CD4-positive, alpha-beta T cell (primary cell): ENCODE data around the gene ARHGAP21. TPM values are rescaled to one million over a fixed set of nuclear protein-coding genes. Genes with fewer than 3 reads are reported as not detected.
"Not testable (repeated sequence)": the region's sequence is repeated elsewhere in the genome, so short reads cannot be mapped to it uniquely, and the experiment has no call there.

Source experiments
- ATAC-seq: fragments of 200-7000 bp; cut with Tn5 transposase; one replicate; pipeline ENCODE4 v1.10.0; 2022; ENCODE audit warnings: mild to moderate bottlenecking; ENCODE audit not compliant: poor library complexity
- CTCF ChIA-PET: fragments of 350-600 bp; sonication (Branson Sonifier 250); formaldehyde crosslinking; loops from one replicate; lab custom pipeline; 2021; ENCODE audit warnings: antibody characterized with exemption, inconsistent platforms; lab: Charles Lee
- POLR2A ChIA-PET: fragments of 350-600 bp; sonication (Branson Sonifier 250); formaldehyde crosslinking; loops from one replicate; lab custom pipeline; 2021; ENCODE audit warnings: antibody characterized with exemption, inconsistent platforms; lab: Charles Lee
- DNase-seq, 14 experiments: peaks; one replicate each; pipeline ENCODE4 v3.0.0-alpha.2; 2013 to 2020; ENCODE audit warnings: mixed read lengths in 2 of 14
- H3K27ac ChIP-seq, 2 donors: one replicate each; pipeline versions ENCODE4 v1.5.1 to v1.7.0; 2013; ENCODE audit warnings: low read length in 2 of 2, low read depth in 1 of 2, mild to moderate bottlenecking in 1 of 2
- H3K27me3 ChIP-seq, 2 experiments: 1 replicate in 1 of 2; 2 replicates in 1 of 2; pipeline versions ENCODE4 v1.6.1 to v1.7.0; 2013; ENCODE audit warnings: low read length in 2 of 2, control low read depth in 1 of 2, mild to moderate bottlenecking in 1 of 2, moderate library complexity in 1 of 2; ENCODE audit not compliant: insufficient read depth in 2 of 2, control insufficient read depth in 1 of 2
- H3K36me3 ChIP-seq: one replicate; pipeline ENCODE4 v1.6.1; 2013; ENCODE audit warnings: low read length, control low read depth; ENCODE audit not compliant: insufficient read depth
- H3K4me1 ChIP-seq: one replicate; pipeline ENCODE4 v1.6.1; 2013; ENCODE audit warnings: low read length, control low read depth; ENCODE audit not compliant: insufficient read depth
- H3K4me3 ChIP-seq: one replicate; pipeline ENCODE4 v1.5.1; 2013; ENCODE audit warnings: mild to moderate bottlenecking, low read length, moderate library complexity
- H3K9me3 ChIP-seq, 2 experiments: 1 replicate in 1 of 2; 2 replicates in 1 of 2; pipeline versions ENCODE4 v1.6.1 to v1.7.0; 2013; ENCODE audit warnings: low read length in 2 of 2, mild to moderate bottlenecking in 2 of 2, control low read depth in 1 of 2, moderate library complexity in 1 of 2; ENCODE audit not compliant: control insufficient read depth in 1 of 2, insufficient read depth in 1 of 2
- H3K27ac Mint-ChIP-seq: one replicate; pipeline ENCODE4 v1.8.0; 2020; ENCODE audit warnings: mixed read lengths
- H3K27me3 Mint-ChIP-seq: one replicate; pipeline ENCODE4 v1.8.0; 2021; ENCODE audit warnings: mixed read lengths
- H3K36me3 Mint-ChIP-seq: one replicate; pipeline ENCODE4 v1.8.0; 2021; ENCODE audit warnings: low read depth, mixed read lengths
- H3K4me1 Mint-ChIP-seq: one replicate; pipeline ENCODE4 v1.8.0; 2021; ENCODE audit warnings: low read depth, mixed read lengths
- H3K4me3 Mint-ChIP-seq: one replicate; pipeline ENCODE4 v1.8.0; 2020; ENCODE audit warnings: mild to moderate bottlenecking, mixed read lengths
- H3K9me3 Mint-ChIP-seq: one replicate; pipeline ENCODE4 v1.8.0; 2020; ENCODE audit warnings: mixed read lengths
- intact Hi-C, 2 experiments: fragments of 100-400 bp; cut with DNase I in 1 of 2; cut with micrococcal nuclease in 1 of 2; formaldehyde crosslinking; loops; one replicate each; pipeline versions ENCODE4 v1.15.1 to v1.9.0; 2023 to 2025; cut with DNase I, micrococcal nuclease
- total RNA-seq, 174 experiments: library from RNA in 2 of 174; stranded (reverse) in 2 of 174; gene quantifications; one replicate each; pipeline ENCODE4 v1.2.3 and lab custom pipeline; 2021 to 2026
- TF ChIP-seq, protein P1 (sequence below): fragments of 200-600 bp; IDR thresholded peaks from one replicate; pipeline ENCODE4 v1.8.0; 2022; ENCODE audit warnings: antibody characterized with exemption, mild to moderate bottlenecking

Gene ARHGAP21
- total RNA-seq, 2 experiments from 2014 or later: 38.4 to 43.4 TPM

DNA sequence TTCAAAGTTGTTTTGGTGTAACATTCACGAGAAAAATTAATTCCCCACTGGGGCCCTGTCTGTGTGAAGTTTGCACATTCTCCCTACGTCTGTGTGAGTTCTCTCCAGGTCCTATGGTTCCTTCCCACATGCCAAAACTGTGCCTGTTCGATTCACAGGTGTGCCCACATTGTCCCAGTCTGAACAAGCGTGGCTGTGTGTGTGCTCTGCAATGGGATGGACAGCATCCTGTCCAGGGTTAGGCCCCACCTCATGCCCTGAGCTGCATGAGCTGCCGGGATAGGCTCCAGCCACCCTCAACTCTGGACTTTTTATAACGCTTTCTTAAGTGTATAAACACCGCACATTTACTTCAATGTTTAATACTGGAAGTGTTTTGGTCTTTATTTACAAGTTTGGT is 55.4 kb downstream of the ARHGAP21 start:
- intact Hi-C loops: no loop called here
- Histone ChIP-seq H3K36me3 (no peaks in the 10 kb centered on the region), H3K4me3 (no peak overlapping the region), H3K27ac (no peak overlapping the region), H3K9me3 (no peaks in the 10 kb centered on the region), H3K27me3 (no peaks in the 10 kb centered on the region), H3K4me1 (no peaks in the 10 kb centered on the region)
- POLR2A ChIA-PET: no interaction called here
- H3K36me3 Mint-ChIP-seq: no peaks in the 10 kb centered on the region
- DNase-seq (no peak), ATAC-seq (no peak)
- H3K4me1 Mint-ChIP-seq: no peaks in the 10 kb centered on the region
- no peaks in the 10 kb centered on the region for H3K9me3 Mint-ChIP-seq
- TF ChIP-seq, protein P1, sequence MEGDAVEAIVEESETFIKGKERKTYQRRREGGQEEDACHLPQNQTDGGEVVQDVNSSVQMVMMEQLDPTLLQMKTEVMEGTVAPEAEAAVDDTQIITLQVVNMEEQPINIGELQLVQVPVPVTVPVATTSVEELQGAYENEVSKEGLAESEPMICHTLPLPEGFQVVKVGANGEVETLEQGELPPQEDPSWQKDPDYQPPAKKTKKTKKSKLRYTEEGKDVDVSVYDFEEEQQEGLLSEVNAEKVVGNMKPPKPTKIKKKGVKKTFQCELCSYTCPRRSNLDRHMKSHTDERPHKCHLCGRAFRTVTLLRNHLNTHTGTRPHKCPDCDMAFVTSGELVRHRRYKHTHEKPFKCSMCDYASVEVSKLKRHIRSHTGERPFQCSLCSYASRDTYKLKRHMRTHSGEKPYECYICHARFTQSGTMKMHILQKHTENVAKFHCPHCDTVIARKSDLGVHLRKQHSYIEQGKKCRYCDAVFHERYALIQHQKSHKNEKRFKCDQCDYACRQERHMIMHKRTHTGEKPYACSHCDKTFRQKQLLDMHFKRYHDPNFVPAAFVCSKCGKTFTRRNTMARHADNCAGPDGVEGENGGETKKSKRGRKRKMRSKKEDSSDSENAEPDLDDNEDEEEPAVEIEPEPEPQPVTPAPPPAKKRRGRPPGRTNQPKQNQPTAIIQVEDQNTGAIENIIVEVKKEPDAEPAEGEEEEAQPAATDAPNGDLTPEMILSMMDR: no peak
- H3K27me3 Mint-ChIP-seq: no peaks in the 10 kb centered on the region
- no peak overlapping the region for H3K4me3 Mint-ChIP-seq
- H3K27ac Mint-ChIP-seq: no peak overlapping the region
- CTCF ChIA-PET: interaction anchor here (0.9 kb wide), 1 partner anchor 25 kb away, joined by 3 read pairs; no protein-coding TSS in a partner anchor

DNA sequence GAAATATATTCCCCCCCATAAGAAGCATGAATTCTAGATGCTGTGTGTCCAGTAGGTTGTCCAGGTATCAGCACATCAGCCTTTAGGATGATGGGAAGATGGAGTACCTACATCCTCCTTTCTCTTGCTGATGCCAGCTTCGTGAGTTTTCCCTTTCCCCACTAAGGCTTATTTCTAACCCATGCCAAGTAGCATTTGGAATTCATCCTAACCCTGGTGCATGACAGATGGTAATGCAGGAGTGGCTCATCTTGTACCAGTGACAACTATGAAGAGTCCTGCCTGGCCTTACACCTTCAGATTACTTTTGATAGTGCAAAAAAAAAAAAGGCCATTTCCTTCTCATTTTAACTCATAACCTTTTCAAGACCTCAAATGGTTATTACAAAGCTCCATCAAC is 58.7 kb downstream of the ARHGAP21 start:
- POLR2A ChIA-PET: no interaction called here
- intact Hi-C loops: no loop called here
- Mint-ChIP-seq H3K4me3 (no peak overlapping the region), H3K4me1 (no peaks in the 10 kb centered on the region), H3K36me3 (no peaks in the 10 kb centered on the region), H3K27ac (no peak overlapping the region), H3K27me3 (no peaks in the 10 kb centered on the region), H3K9me3 (no peaks in the 10 kb centered on the region)
- Histone ChIP-seq H3K27ac (no peak overlapping the region), H3K36me3 (no peaks in the 10 kb centered on the region), H3K4me3 (no peak overlapping the region), H3K9me3 (no peaks in the 10 kb centered on the region), H3K27me3 (no peaks in the 10 kb centered on the region), H3K4me1 (no peaks in the 10 kb centered on the region)
- TF ChIP-seq, protein P1: no peak
- CTCF ChIA-PET: no interaction called here
- ATAC-seq: no peak
- no peak for DNase-seq

DNA sequence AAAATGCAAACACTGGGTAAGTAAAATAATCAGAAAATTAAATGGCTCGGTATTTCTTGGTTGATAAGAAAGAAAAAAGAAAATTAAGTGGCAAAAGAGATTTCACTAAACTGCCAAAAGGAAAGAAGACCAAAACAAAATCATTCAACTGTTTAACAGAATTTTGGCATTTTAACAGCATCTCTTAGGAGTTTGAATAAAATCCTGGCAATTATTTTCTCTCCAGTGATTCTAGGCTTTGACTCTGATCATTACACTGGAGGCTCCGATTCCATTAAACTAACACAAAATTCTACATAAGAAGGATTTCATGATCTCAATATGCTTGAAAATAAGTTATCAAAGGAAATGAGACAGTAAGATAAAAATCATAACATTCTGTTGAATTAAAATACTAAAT is 62.3 kb downstream of the ARHGAP21 start:
- Mint-ChIP-seq H3K27ac (no peak overlapping the region), H3K27me3 (no peaks in the 10 kb centered on the region)
- intact Hi-C loops: no loop called here

DNA sequence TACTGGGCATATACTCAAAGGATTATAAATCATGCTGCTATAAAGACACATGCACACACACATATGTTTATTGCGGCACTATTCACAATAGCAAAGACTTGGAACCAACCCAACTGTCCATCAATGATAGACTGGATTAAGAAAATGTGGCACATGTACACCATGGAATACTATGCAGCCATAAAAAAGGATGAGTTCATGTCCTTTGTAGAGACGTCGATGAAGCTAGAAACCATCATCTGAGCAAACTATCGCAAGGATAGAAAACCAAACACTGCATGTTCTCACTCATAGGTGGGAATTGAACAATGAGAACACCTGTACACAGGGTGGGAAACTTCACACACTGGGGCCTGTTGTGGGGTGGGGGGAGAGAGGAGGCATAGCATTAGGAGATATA is 65.4 kb downstream of the ARHGAP21 start:
- H3K36me3 ChIP-seq, H3K36me3 Mint-ChIP-seq, H3K9me3 ChIP-seq, POLR2A ChIA-PET, H3K9me3 Mint-ChIP-seq, CTCF ChIA-PET, H3K27ac Mint-ChIP-seq, H3K27ac ChIP-seq, H3K4me1 Mint-ChIP-seq, H3K27me3 Mint-ChIP-seq, intact Hi-C loops, H3K4me3 Mint-ChIP-seq, ATAC-seq, H3K4me1 ChIP-seq, H3K27me3 ChIP-seq, H3K4me3 ChIP-seq, DNase-seq: not testable (repeated sequence)

More for the DNA sequence above, 62.3 kb downstream of the ARHGAP21 start:
- POLR2A ChIA-PET: no interaction called here
- H3K4me1 Mint-ChIP-seq: no peaks in the 10 kb centered on the region
- Histone ChIP-seq H3K36me3 (no peaks in the 10 kb centered on the region), H3K27ac (no peak overlapping the region), H3K4me3 (no peak overlapping the region), H3K4me1 (no peaks in the 10 kb centered on the region), H3K9me3 (no peaks in the 10 kb centered on the region), H3K27me3 (no peaks in the 10 kb centered on the region)
- H3K36me3 Mint-ChIP-seq: no peaks in the 10 kb centered on the region
- CTCF ChIA-PET: no interaction called here
- H3K4me3 Mint-ChIP-seq: no peak overlapping the region
- no peak for ATAC-seq
- TF ChIP-seq, protein P1: no peak
- DNase-seq: no peak
- H3K9me3 Mint-ChIP-seq: no peaks in the 10 kb centered on the region

DNA sequence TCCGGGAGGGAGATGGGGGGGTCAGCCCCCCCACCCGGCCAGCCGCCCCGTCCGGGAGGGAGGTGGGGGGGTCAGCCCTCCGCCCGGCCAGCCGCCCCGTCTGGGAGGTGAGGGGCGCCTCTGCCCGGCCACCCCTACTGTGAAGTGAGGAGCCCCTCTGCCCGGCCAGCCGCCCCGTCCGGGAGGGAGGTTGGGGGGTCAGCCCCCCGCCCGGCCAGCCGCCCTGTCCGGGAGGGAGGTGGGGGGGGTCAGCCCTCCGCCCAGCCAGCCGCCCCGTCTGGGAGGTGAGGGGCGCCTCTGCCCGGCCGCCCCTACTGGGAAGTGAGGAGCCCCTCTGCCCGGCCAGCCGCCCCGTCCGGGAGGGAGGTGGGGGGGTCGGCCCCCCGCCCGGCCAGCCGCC is 67.4 kb downstream of the ARHGAP21 start:
- H3K4me3 Mint-ChIP-seq, H3K9me3 Mint-ChIP-seq, H3K4me1 Mint-ChIP-seq, H3K4me3 ChIP-seq, H3K36me3 Mint-ChIP-seq, intact Hi-C loops, POLR2A ChIA-PET, H3K27me3 Mint-ChIP-seq, H3K27ac ChIP-seq, H3K9me3 ChIP-seq, H3K27ac Mint-ChIP-seq, H3K4me1 ChIP-seq, H3K27me3 ChIP-seq, ATAC-seq, H3K36me3 ChIP-seq, DNase-seq, CTCF ChIA-PET: not testable (repeated sequence)
